A673 (cell line): ENCODE measurements around the gene ZFYVE1. TPM values are rescaled to one million over a fixed set of nuclear protein-coding genes. Genes with fewer than 3 reads are reported as not detected.

ENCODE experiments used
- BruUV-seq: library from RNA; stranded (reverse); fragments of 400-500 nt; replicated peaks from 2 replicates; lab custom pipeline; 2021; lab: Mats Ljungman, UMichigan
- CTCF ChIA-PET: fragments of 300-600 bp; sonication (Branson Sonifier 250); formaldehyde crosslinking; loops from one replicate; lab custom pipeline; 2022; ENCODE audit warnings: antibody characterized with exemption; lab: Charles Lee
- POLR2A ChIA-PET: fragments of 300-600 bp; sonication (Branson Sonifier 250); formaldehyde crosslinking; loops from one replicate; lab custom pipeline; 2022; ENCODE audit warnings: antibody characterized with exemption; ENCODE audit not compliant: low non-redundant PET; lab: Charles Lee
- DNase-seq: peaks from one replicate; pipeline ENCODE4 v3.0.0-alpha.2; 2015; ENCODE audit warnings: low spot score
- H3K27ac ChIP-seq: fragments of 200-600 bp; sonication (generic); 2 replicates; pipeline ENCODE4 v1.5.1; 2016; ENCODE audit warnings: mixed run types, low read depth, mild to moderate bottlenecking, mixed read lengths, antibody characterized with exemption, low read length; ENCODE audit not compliant: poor library complexity, severe bottlenecking
- H3K27me3 ChIP-seq: fragments of 200-600 bp; sonication (generic); replicated peaks from 2 replicates; pipeline ENCODE4 v1.6.1; 2017; ENCODE audit warnings: mixed run types, low read depth, mild to moderate bottlenecking, mixed read lengths, antibody characterized with exemption, low read length; ENCODE audit not compliant: insufficient read depth, poor library complexity
- H3K36me3 ChIP-seq: fragments of 200-600 bp; sonication (generic); 2 replicates; pipeline ENCODE4 v1.6.1; 2016; ENCODE audit warnings: mixed run types, mild to moderate bottlenecking, mixed read lengths, antibody characterized with exemption, low read length; ENCODE audit not compliant: insufficient read depth, poor library complexity, severe bottlenecking
- H3K4me1 ChIP-seq: fragments of 200-600 bp; sonication (generic); 2 replicates; pipeline ENCODE4 v1.6.1; 2017; ENCODE audit warnings: mixed run types, mild to moderate bottlenecking, mixed read lengths, antibody characterized with exemption, low read length; ENCODE audit not compliant: insufficient read depth, poor library complexity, severe bottlenecking
- H3K4me3 ChIP-seq: fragments of 200-600 bp; sonication (generic); 2 replicates; pipeline ENCODE4 v1.5.1; 2016; ENCODE audit warnings: low read depth, mixed run types, mild to moderate bottlenecking, mixed read lengths, low read length; ENCODE audit not compliant: poor library complexity, severe bottlenecking
- H3K9me3 ChIP-seq: fragments of 200-600 bp; sonication (generic); 2 replicates; pipeline ENCODE4 v1.6.1; 2016; ENCODE audit warnings: mixed run types, low read depth, mild to moderate bottlenecking, mixed read lengths, antibody characterized with exemption, low read length; ENCODE audit not compliant: poor library complexity, severe bottlenecking
- CTCF ChIP-seq: fragments of 300-800, 200-600 bp; sonication (generic); conservative IDR thresholded peaks from 2 replicates; pipeline ENCODE4 v1.5.1; 2017; ENCODE audit warnings: low read depth, mild to moderate bottlenecking, antibody characterized with exemption, low read length, moderate library complexity, mixed read lengths
- EZH2 ChIP-seq: fragments of 200-600 bp; sonication (generic); IDR thresholded peaks from 2 replicates; pipeline ENCODE4 v1.6.1; 2017; ENCODE audit warnings: borderline replicate concordance, low read depth, mild to moderate bottlenecking, mixed read lengths, antibody characterized with exemption, low read length; ENCODE audit not compliant: poor library complexity, severe bottlenecking
- intact Hi-C: fragments of 100-400 bp; cut with micrococcal nuclease; formaldehyde crosslinking; loops from one replicate; pipeline ENCODE4 v1.10.0; 2022; ENCODE audit not compliant: unreplicated experiment
- total RNA-seq: library from RNA; stranded (reverse); gene quantifications from 2 replicates; pipeline ENCODE4 v1.2.3, GENCODE V29; 2021

The ZFYVE1 gene
- total RNA-seq, 1 experiment from 2014 or later = 7.8 TPM

- Histone ChIP-seq H3K4me1 (no peaks in the 10 kb centered on the region), H3K9me3 (no peaks in the 10 kb centered on the region), H3K27ac (no peak overlapping the region), H3K27me3 (no peaks in the 10 kb centered on the region), H3K4me3 (no peak overlapping the region), H3K36me3 (peaks cover 11% of the 10 kb centered on the region)
- BruUV-seq = no TSS peak
- TF ChIP-seq EZH2 = no peak
- TF ChIP-seq CTCF = no peak
- intact Hi-C loops = no loop called here
- CTCF ChIA-PET = interaction anchor here (3.7 kb wide), 1 partner anchor 431 kb away, joined by 61 read pairs; no protein-coding TSS in a partner anchor
- no peak for DNase-seq
- POLR2A ChIA-PET = no interaction called here
Observed at GRCh38 chr14:72946491-72946890, 80.4 kb downstream of the ZFYVE1 start.

DNA sequence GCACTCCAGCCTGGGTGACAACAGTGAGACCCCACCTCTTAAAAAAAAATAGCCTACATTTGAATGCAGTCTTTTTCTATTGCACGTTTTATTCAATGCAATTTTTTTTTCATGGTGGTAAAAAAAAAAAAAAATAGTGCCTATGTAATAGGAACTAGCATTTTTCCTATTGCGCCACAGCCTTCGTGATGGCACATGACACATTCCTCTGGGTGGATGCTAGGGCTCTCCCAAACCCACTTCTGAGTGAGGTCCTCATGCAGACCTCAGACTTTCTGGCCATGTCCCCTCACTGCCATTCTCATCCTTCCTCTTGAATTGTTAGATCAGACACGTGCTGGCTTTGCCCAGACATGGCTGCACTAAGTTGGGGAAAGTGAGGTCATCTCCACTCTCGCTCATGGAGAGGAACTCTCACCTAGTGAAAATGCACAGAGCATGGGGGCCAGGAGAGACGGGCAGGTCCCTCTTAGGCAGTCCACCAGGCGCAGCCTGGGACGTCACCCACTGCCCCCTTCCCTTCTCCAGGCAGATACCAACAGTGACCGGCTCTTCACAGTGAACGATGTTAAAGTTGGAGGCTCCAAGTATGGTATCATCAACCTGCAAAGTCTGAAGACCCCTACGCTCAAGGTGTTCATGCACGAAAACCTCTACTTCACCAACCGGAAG is 81.4 kb downstream of the ZFYVE1 start:
- no peaks in the 10 kb centered on the region for H3K4me1 ChIP-seq
- ChIA-PET POLR2A (no interaction called here), CTCF (no interaction called here)
- no peak for DNase-seq
- H3K9me3 ChIP-seq = no peaks in the 10 kb centered on the region
- intact Hi-C loops = no loop called here
- BruUV-seq = no TSS peak
- no peak overlapping the region for H3K4me3 ChIP-seq
- peaks cover 11% of the 10 kb centered on the region for H3K36me3 ChIP-seq
- H3K27me3 ChIP-seq = no peaks in the 10 kb centered on the region
- no peak for TF ChIP-seq EZH2
- no peak overlapping the region for H3K27ac ChIP-seq

DNA sequence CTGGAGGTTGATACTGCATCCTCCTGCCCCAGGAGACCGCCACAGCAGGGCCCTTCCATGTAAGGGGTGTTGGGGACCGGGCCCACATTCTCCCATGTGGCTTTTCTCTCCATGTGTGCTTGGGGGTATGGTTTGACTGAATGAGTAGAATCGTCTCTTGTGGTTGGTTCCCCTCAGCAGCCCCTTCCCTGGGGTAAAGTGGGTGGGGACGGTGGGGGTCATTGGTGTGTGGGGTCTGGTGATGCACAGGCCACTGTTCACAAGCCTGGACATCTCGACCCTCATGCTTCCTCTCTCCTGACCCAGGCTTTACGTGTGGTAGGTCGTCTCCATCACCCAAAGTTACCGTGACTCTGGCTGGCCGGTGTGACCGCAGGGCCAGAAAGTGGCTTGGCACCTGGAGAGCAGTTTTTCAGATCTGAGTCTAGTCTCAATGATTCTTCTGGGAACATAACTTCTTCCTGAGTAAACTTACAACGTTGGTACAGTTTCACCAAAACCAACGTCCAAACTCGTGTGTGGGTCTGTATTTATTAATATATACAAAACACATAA is 83.0 kb downstream of the ZFYVE1 start:
- intact Hi-C loops = no loop called here
- POLR2A ChIA-PET = no interaction called here

More for the DNA sequence above, 83.0 kb downstream of the ZFYVE1 start:
- Histone ChIP-seq H3K36me3 (peaks cover 15% of the 10 kb centered on the region), H3K27ac (no peak overlapping the region), H3K9me3 (no peaks in the 10 kb centered on the region), H3K27me3 (no peaks in the 10 kb centered on the region), H3K4me3 (no peak overlapping the region), H3K4me1 (no peaks in the 10 kb centered on the region)
- CTCF ChIA-PET = interaction anchor here (0.9 kb wide), 1 partner anchor 430 kb away, joined by 4 read pairs; no protein-coding TSS in a partner anchor
- no TSS peak for BruUV-seq
- TF ChIP-seq CTCF (no peak), EZH2 (no peak)
- DNase-seq = no peak
